GM10847 (cell line): ENCODE results near the gene PDF.
A peak's percentile ranks its signal among the peaks of the same experiment; 100 is the strongest.

Source experiments
- POLR2A ChIP-seq: IDR thresholded peaks from 2 replicates; pipeline ENCODE4 v1.6.1; 2011; ENCODE audit not compliant: insufficient read length; ENCODE audit errors: extremely low read depth

PDF gene

DNA sequence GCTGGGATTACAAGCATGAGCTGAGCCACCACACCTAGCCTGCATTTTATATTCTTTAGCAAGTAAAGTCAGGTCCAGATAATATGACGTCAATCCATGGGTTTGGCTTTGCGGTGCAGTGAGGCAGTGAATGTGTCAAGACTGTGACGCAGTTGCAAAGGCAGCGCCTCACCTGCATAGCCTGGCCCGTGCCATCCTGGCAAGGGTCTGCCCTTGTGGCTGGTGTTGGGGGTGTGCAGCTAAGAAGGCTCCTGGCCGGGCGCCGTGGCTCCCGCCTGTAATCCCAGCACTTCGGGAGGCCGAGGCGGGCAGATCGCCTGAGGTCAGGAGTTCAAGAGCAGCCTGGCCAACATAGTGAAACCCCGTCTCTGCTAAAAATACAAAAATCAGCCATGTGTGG, 7.0 kb downstream of the PDF start:
- no peak for TF ChIP-seq POLR2A

DNA sequence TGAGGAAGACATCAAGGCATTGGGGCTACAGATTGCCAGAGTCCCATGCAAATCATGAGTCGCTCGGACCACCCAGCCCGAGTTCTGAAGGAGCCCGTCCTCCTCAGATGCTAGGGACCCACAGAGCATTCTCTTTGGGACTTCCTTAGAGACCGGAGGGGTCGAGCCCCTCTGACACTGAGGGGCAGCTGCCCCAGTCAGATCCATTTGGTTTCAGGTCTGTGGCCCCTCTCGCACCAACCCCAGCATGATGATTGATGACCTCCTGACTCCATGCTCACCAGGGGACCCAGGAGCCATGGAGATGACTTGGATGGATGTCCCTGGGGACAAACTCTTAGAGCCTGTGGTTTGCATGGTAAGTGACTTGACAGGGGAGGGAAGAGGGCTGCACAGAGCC, 8.0 kb downstream of the PDF start:
- TF ChIP-seq POLR2A = no peak

DNA sequence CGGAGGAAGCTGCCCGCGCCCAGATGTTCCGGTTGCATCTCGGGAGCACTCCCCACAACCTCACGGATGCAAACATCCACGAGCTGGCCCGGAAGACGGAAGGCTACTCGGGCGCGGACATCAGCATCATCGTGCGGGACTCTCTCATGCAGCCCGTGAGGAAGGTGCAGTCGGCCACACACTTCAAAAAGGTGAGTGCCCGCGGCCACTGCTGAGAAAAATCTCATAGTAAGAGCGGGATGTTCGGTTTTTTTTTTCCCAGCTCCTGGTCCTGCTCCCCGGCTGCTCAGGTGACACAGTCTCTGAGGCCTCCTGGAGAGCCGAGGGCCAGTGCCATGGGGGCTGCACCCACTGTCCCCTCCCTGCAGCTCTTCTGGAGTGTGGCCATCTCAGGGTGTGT, 9.3 kb downstream of the PDF start:
- no peak for TF ChIP-seq POLR2A

DNA sequence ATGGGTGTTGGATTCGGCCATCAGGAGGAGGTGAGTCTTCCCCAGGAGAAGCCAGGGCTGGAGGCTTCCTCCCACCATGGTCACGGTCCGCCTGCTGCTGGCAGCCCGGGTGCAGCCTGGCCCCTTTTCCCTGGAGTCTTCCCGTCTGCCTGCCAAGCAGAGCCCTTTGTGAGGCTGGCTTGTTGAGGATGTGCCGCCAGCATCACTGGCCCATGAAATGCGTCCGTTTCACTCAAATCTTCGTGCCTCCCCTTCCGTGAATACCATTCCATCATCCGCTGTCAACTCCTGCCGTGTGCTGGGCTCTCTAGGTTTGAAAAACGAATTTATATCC, 9.7 kb downstream of the PDF start:
- TF ChIP-seq POLR2A = no peak

DNA sequence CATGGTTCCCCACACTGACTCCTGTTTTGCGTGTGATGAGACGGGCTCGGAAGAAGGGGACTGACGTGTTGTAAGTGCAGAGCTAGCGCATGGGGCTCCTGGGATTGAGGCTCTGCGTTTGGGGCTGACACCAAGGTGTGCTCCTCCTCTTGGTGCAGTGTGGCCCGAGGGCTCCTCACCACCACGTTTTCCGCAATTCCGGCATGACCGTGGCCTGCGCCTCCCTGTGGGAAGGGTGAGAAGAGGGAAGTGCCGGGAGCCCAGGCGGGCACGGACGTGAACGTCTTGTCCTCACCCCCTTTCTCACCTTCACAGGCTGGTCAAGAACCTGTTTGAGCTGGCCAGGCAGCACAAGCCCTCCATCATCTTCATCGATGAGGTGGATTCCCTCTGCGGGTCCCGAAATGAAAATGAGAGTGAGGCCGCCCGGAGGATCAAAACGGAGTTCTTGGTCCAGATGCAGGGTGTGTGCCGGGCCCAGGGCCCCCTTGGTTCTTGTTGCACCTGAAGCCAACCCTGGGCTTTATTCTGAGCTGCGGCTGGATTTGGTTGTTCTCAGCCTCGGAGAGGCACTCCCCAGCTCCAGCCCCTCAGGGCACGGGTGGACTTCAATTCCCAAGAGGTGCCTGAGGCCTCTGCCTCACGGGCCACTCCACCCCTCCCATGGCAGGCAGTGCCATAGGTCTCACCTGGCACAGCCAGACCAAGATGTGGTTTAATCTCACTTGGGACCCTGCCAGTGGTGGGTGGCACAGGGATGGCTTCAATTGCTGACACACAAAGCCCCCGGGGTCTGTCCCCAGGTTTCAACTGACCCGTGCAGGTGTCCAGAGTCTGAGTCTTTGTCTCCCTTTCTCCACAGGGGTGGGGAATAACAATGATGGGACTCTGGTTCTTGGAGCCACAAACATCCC, 10.3 kb downstream of the PDF start:
- no peak for TF ChIP-seq POLR2A

DNA sequence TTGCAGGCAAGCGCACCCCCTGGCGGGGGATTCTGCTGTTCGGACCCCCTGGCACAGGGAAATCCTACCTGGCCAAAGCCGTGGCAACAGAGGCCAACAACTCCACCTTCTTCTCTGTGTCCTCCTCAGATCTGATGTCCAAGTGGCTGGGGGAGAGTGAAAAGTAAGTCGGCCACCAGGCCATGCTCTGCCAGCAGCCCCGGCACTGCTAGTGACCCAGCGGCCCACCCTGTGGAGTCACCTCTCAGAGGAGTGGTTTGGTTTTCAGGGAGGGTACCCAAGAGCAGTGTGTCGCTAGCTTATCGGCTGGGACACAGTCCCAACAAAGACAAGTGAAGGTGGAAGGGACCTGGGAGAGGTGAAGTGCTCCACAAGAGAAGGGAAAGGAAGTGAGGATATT, 11.0 kb downstream of the PDF start:
- TF ChIP-seq POLR2A = no peak

DNA sequence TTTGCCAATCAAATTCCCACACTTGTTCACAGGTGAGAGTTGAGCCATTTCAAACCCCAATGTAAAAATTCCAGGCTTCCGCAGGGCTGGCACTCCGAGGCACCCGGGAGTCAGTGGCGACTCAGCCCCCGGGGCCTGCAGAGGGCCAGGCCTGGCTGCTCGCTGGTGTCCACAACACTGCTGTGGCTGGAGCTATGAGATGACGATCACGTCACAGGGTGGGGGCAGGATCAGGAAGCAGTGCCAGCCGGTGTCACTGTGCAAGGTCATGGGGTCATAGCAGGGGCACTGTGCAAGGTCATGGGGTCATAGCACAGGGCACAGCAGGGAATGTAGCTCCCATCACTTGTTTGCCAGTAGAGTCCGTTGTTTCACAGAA, 11.5 kb downstream of the PDF start:
- no peak for TF ChIP-seq POLR2A

DNA sequence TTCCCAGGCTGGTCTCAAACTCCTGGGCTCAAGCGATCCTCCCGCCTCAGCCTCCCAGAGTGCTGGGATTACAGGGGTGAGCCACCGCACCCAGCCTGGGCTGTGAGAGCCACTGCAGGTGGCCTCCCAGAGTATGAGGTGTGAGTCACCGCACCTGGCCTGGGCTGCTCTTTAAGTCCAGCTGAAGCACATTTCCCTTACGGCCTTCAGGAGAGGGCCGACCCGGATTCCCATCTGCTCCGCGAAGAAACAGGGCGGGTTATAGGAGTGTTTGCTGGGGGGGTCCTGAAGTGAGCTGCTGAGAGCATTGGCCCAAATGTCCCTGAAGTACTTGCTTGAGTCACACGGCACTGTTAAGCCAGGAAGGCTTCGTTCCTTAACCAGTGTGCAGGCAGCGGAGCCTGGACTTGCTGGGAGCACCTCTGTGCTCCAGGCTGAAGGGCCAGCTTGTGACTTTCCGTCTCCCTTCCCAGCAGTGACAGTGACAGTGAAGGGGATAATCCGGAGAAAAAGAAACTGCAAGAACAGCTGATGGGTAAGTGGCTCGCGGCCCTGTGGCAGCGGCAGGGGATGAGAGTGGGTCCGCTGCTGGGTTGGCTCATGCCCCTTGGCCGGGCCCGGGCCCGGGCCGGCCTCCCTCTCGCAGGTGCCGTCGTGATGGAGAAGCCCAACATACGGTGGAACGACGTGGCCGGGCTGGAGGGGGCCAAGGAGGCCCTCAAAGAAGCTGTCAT, 12.0 kb downstream of the PDF start:
- no peak for TF ChIP-seq POLR2A

DNA sequence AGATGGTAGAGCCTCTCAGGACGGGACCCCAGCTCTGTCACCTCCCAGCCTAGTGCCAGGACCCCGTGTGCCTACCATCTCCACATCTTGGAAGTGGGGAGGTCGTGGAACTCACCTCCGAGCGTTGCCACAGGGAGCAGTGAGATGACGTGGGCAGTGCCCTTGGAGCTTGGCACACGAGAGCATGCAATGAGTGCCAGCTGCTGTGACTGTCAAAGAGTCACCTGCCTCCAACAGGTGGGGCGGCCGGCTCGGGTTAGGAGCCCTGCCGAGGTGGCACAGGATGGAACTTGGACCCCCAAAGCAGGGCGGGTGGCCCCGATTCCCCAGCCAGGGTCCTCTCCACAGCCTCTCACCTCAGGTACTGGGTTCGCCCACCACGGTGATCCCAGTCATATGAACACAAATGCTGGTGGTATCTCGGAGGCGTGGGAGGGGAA, 13.8 kb downstream of the PDF start:
- TF ChIP-seq POLR2A = no peak

DNA sequence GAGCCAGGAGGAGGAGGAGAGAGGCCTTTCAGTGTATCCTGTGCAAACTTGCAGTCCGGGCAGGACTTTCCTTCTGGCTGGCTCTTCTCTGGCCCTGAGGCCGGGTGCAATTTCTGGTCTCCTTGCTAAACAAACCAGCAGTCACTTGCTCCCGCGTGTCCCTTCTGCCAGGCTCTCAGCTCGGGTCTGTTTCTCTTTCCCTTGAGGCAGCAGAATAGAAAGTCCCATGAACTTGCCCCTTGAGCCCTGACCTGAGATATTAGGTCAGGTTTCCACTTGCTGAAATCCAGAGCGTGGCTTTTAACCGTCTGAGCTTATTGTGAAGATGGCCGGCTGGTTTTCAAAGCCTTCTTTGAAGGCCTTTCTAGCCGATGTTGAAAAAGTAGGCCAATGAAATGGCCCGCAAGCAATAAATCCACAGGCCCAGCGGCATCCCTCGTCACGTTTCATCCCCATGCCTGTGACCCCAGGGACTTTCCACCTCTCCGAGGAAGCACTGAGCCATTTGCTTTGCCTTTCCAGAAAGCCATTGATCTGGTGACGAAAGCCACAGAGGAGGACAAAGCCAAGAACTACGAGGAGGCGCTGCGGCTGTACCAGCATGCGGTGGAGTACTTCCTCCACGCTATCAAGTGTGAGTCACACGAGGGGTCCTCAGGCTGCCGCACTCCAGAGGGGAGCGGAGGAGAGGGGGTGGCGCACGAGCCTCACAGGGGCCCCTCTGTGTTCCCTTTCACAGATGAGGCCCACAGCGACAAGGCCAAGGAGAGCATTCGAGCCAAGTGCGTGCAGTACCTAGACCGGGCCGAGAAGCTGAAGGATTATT, 14.7 kb downstream of the PDF start:
- TF ChIP-seq POLR2A = no peak

DNA sequence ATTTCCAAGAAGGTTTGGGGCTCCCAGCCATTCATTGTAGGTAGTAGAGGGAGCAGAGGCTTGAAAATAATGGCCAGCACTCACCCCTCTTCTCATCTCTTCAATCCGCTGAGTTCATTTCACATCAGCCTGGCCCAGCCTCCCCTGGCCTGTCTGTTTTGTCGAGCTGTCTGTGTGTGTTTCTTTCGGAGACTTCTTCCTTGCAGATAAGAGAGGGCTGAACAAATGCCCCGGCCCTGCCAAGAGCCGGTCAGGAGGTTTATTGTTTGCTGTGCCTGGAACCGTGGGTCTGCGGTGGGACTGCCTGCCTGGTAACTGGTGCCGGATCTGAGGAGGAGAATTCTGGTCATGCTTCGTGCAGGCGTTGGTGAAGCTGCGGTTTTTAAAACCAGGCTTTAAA, 15.9 kb downstream of the PDF start:
- no peak for TF ChIP-seq POLR2A

DNA sequence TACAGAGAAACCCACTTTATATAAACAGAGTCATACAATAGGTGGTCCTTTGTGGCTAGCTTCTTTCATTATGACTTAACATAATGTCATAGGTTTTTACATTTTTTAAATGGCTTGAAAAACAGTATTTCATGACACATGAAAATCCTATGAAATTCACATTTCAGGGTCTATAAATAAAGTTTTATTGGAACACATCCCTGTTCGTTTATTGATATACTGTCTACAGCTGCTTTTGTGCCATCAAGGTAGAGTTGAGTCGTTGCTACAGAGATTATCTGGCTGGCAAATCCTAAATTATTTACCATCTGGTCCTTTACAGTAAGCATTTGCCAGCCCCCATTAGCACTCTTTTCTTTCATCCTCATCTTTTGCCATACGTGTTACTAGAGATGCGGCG, 16.9 kb downstream of the PDF start:
- no peak for TF ChIP-seq POLR2A

DNA sequence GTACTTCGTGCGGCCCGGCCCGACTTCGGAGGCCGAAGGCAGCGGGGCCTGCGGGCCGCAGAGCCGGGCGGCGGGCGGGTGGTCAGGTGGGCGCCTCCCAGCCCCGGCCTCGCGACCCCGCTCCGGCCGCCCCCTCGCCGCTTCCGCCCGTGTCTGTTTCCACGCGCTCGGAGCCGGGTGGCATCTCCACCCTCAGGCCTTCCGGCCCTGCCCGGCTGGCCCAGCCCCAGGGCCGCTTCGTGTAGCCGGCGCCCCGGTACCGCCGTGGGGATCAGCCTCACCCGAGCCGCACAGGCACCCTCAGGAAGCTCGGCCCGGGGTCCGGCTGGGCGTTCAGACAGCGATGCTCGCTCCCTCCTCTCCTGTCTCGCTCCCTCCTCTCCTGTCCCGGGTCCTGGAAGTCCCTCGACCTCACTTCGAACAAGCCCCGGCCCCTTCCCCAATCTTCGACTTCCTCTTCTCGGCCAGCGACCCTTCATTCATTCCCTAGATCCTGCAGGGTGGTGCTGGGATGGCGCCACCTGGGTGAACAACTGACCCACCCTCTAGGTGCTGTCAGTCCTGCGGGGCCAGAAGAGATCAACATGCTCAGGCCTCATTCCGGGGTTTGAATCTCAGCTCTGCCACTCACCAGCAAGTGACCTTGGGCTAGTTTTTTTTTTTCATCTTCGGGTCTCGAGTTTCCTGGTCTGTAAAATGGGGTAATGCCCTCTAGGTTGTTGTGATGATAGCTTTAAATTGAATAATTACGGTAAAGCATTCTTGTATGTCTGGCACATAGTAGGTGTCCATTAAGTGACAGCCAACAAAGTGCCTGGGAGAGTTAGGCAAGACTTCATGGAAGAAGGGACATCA, 18.6 kb downstream of the PDF start:
- no peak for TF ChIP-seq POLR2A

DNA sequence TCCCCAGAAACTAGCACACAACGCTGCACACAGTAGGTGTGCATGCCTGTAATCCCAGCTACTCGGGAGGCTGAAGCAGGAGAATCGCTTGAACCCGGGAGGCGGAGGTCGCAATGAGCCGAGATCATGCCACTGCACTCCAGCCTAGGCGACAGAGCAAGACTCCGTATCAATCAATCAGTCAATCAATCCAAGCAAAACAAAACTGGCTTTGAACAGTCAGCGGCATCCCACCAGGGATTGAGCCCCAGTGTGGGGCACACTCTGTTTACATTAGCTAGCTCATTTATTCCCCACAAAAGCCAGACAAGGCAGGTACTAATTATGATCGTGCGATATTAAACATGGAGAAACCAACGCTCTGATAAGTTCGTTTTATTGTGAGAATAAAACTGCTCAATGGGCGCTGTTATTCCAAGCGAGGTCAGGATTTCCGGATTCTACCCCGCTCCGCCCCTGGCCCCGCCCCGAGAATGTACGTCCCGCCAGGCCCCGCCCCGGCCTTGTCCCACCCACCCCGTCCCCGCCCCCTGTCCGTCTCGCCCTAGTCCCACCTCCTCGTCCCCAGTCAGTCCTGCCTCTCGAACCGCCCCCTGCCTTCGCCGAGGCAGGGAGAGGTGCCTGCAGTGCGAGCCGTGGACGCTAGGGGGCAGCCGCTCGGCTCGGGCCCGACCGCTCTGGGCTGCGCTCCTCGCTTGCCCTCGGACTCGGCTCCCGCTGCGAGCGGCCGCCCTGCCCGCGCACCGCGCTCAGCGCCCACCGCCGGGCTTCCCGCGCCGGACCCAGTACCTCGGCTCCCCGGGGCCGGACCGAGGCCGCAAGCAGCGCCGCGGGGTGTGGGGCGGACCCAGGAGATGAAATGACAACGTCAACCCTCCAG, 19.5 kb downstream of the PDF start, which contains the start of gene VPS4A:
Gene VPS4A (plus strand): TSS at position 698 of the 880 bp plus-strand sequence. CDS start 162 bp downstream, at position 860.
- peak; percentile 69 for TF ChIP-seq POLR2A

DNA sequence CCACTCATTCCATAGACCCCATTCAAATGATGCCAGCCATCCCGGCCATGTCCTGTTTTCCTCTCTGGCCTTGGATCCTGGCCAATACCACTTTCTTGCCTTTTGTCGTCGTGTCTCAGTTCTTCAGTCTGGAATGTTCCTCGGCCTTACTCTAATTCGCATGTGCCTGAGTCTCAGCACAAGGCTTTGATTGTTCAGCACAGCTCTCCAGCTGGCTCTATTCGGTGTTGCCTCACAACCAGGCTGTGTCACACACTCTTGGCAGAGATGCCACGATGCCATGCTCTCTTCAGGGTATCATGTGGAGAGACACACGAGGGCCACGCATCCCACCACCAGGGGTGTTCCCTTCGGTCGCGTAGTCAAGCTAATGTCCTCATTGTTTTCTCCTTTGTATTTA, 21.1 kb downstream of the PDF start:
- no peak for TF ChIP-seq POLR2A
